Stomach smooth muscle (tissue), 2 donors: ENCODE results near the gene PASK.
"Not testable (repeated sequence)": the region's sequence is repeated elsewhere in the genome, so short reads cannot be mapped to it uniquely, and the experiment has no call there.

ENCODE experiments used
- H3K27ac ChIP-seq: one replicate; pipeline ENCODE4 v1.7.0; 2013; ENCODE audit warnings: mild to moderate bottlenecking, low read length, inconsistent platforms
- H3K27me3 ChIP-seq, 2 donors: one replicate each; pipeline ENCODE4 v1.7.0; 2013; ENCODE audit warnings: low read length in 2 of 2; ENCODE audit not compliant: insufficient read depth in 2 of 2, control insufficient read depth in 1 of 2
- H3K36me3 ChIP-seq, 2 donors: one replicate each; pipeline ENCODE4 v1.7.0; 2013; ENCODE audit warnings: low read length in 2 of 2; ENCODE audit not compliant: control insufficient read depth in 2 of 2, insufficient read depth in 2 of 2
- H3K4me1 ChIP-seq: one replicate; pipeline ENCODE4 v1.7.0; 2013; ENCODE audit warnings: low read length; ENCODE audit not compliant: control insufficient read depth, insufficient read depth
- H3K4me3 ChIP-seq, 2 donors: one replicate each; pipeline ENCODE4 v1.7.0; 2013; ENCODE audit warnings: low read length in 2 of 2
- H3K9ac ChIP-seq, 2 donors: one replicate each; pipeline ENCODE4 v1.7.0; 2013; ENCODE audit warnings: low read length in 2 of 2, mild to moderate bottlenecking in 1 of 2
- H3K9me3 ChIP-seq, 2 donors: one replicate each; pipeline ENCODE4 v1.7.0; 2013; ENCODE audit warnings: low read length in 2 of 2; ENCODE audit not compliant: control insufficient read depth in 2 of 2
- donor health status: healthy.
- donor health status: Pancreatic carcinoma.

PASK gene

DNA sequence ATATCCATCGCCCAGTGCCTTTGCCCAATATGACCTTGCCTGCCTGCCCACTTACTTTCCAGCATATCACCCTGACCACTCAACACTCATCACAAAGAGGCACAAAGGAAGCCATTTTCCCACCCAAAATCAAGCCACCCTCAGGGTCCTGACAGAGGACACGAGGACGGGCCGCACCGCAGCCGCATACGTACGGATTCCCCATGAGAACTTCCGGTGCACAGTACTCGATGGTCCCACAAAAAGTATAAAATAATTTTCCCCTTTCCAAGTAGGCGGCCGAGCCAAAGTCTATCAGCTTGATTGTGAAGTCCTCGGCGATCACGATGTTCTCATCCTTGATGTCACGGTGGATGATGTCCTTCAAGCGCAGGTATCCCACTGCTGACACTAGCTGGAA lies 37.2 kb downstream of the PASK start:
- Histone ChIP-seq H3K4me3 (no peak overlapping the region), H3K9ac (no peak overlapping the region), H3K27me3 (no peaks in the 10 kb centered on the region), H3K9me3 (no peaks in the 10 kb centered on the region), H3K36me3 (no peaks in the 10 kb centered on the region), H3K4me1 (no peaks in the 10 kb centered on the region), H3K27ac (no peak overlapping the region)

DNA sequence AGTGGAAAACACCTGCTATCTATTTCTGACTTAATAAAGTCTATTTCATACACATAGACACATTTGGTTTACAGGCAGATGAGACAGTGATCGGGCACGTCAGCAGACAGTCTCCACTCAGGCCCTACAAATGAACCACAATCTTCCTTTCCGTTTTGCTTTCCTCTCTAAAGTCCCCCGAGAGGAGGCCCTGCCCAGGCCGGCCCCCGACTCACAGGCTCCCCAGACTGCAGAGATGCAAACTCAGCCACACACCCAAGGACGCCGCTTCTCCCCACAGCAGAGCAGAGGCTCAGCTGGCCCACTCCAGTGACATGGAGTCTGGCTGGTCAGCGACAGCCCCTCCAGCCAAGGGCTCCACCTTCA lies 37.8 kb downstream of the PASK start:
- Histone ChIP-seq H3K27ac (no peak overlapping the region), H3K9me3 (no peaks in the 10 kb centered on the region), H3K27me3 (no peaks in the 10 kb centered on the region), H3K4me3 (no peak overlapping the region), H3K36me3 (no peaks in the 10 kb centered on the region), H3K4me1 (no peaks in the 10 kb centered on the region), H3K9ac (no peak overlapping the region)

DNA sequence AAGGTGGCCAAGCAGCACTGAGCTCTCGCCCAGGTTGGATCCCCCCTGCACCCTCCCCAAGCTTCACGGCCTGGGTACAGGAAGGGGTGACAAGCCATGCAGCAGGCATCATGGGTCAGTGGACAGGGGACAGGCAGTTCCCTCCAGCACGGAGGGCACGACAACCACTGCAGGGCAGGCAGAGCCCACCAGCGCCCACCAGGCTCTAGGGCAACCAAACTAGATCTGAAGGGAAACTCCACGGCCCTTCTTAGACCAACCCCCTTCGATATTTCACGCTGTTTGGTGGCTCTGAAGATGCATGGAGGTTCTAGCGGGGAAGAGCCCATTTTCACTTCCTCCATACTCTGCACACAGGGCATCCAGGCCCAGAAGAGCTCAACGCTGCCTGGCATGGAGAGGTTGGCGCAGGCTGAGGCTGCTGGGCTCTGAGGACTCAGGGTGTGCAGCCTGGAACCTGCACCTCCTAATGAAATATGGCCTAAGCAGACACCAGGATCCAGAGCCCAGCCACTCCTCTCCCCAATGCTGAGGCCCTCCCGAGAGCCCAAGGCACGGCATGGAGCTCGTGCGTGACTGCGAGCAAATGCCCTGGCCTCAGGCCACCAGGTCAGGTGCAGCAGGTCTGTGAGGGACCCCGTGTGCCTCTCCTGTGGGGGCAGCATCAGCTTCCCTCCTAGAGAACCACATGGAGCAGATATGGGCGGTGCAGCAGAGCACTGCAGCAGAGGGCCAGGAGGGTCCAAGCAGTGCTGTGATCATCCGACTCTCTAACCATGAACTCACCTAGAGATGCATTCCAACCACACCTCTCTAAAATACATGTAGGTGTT lies 38.4 kb downstream of the PASK start:
- Histone ChIP-seq H3K9me3 (no peaks in the 10 kb centered on the region), H3K36me3 (no peaks in the 10 kb centered on the region), H3K27ac (no peak overlapping the region), H3K4me3 (no peak overlapping the region), H3K27me3 (no peaks in the 10 kb centered on the region), H3K9ac (no peak overlapping the region), H3K4me1 (no peaks in the 10 kb centered on the region)

DNA sequence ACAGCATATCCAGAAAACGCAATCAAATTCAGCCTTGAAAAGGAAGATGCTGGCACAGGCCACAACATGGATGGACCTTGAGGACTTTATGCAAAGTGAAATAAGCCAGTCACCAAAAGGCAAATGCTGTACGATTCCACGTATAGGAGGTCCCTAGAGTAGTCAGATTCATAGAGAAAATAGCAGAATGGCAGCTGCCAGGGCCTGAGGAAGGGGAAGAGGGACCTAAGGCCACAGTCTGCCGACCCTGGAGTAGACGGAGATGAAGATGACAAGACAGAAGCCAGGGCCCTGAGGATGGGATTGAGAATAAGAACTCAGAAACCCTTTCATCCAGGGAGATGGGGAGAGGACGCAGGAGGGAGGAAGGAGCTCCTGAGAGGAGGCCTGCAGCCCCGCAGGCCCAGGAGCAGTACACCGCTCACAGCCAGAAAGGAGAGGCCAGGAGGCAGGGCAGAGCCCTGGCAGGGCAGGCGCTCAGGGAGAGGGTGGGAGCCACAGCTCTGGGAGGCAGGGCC lies 39.1 kb downstream of the PASK start:
- Histone ChIP-seq H3K27ac (no peak overlapping the region), H3K9me3 (no peaks in the 10 kb centered on the region), H3K36me3 (no peaks in the 10 kb centered on the region), H3K27me3 (no peaks in the 10 kb centered on the region), H3K4me1 (no peaks in the 10 kb centered on the region), H3K9ac (no peak overlapping the region), H3K4me3 (no peak overlapping the region)

DNA sequence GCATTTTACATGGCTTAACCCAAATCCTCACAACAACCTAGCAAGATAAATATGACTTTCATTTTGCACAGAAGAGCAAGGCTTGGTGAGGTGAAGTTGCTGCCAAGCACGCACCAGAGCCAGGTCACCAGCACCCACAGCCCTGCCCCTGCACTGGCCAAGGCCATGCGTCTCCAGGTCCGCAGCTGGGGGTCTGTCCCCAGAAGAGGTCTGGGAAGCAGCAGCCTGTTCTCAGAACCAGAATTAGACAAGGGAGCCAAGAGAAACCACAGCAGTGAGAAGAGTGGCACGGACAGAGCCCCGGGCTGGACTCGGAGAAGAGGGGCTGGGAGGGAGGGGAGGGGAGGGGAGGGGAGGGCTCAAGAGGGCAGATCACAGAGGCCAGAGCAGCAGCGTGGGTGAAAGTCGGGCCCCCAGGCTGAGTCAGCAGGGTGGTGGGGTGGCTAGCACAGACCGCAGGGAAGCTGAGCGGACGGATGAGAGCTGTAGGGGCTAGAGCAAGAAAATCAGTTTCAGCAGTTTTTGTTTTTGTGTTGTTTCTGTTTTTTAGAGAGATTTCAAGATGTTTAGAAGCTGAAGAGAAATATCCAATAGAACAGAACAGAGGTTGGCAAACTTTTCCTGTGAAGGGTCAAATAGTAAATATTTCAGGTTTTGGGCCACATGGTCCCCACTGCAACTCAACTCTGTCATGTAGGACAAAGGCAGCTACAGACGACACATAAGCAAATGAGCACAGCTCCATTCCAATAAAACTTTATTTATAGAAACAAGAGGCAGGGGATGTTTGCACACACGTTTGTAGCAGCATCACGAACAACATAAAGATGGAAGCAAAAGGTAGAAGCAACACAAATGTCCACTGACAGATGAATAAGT lies 39.8 kb downstream of the PASK start:
- Histone ChIP-seq H3K9me3 (no peaks in the 10 kb centered on the region), H3K27ac (no peak overlapping the region), H3K4me1 (no peaks in the 10 kb centered on the region), H3K4me3 (no peak overlapping the region), H3K9ac (no peak overlapping the region), H3K36me3 (no peaks in the 10 kb centered on the region), H3K27me3 (no peaks in the 10 kb centered on the region)

DNA sequence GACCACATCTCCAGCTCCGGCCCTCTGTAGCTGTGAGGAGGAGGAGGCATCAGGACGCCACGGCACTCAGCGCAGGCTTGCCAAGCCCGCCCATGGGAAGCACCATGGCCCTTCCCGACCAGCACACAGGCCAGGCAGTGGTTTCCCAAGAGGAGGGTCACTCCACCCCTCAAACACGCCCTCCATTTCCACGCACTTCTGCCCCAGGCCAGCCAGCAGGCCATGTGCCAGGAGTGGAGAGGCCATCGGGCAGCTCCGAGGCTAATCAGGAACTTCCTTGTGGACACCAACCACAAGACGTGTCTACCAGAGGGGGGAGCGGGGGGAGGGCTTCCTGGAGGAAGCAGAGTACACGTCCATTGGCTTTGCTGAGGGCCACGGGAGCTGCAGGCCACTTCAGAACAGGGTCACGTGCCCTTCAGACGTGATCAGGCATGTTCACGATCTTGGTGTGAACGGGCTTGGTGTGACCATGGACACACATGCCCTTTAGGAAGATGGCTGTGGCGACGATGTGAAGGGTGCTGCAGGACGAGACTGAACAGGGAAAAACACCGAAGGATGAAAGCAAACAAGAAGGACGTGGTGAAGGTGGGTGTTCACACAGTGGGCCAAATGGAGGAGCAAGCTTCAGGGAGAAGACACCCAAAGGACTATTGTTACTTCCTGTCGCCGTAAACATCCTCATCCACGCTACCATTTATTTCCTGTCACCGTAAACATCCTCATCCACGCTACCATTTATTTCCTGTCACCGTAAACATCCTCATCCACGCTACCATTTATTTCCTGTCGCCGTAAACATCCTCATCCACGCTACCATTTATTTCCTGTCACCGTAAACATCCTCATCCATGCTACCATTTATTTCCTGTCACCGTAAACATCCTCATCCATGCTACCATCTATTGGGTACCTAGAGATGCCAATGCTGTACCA lies 40.7 kb downstream of the PASK start:
- H3K4me1 ChIP-seq = no peaks in the 10 kb centered on the region
- H3K9ac ChIP-seq = no peak overlapping the region
- H3K36me3 ChIP-seq = no peaks in the 10 kb centered on the region
- H3K4me3 ChIP-seq = no peak overlapping the region
- H3K27me3 ChIP-seq = no peaks in the 10 kb centered on the region
- no peaks in the 10 kb centered on the region for H3K9me3 ChIP-seq
- no peak overlapping the region for H3K27ac ChIP-seq

DNA sequence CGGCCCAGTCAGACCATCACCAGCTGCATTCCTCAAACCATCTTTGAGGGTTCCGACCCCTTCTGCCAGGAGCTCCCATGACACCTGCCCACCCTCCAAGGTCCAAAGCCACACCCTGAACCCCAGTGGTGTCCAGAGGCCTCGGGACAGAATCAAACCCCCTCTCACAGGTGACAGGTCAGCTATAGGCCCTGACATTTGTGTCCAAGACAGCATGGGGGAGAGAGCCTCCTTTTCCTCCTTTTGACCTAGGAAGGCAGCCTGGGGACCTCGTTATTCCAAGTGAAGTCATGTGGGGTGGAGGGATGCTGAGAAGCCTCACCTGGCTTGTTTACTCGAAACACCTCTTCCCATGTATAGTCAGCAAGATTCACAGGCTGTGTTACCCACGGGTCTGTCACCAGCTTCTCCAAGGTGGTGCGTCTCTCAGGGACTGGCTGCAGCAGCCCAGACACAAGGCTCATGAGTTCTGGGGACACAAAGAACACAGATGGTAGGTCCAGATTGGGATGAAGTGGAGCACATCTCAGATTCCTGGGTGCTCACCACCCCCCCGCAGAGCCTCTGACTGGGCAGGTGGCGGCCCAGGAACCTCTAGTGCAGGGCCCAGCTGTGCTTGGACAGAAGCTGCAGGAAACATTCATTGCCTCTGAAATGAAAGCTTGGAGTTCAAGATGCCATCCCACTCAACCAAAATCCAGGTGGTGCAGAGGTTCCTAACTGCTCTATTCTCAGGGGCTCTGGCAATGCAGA lies 42.1 kb downstream of the PASK start:
- no peaks in the 10 kb centered on the region for H3K36me3 ChIP-seq
- H3K9me3 ChIP-seq = no peaks in the 10 kb centered on the region
- peaks cover 7% of the 10 kb centered on the region for H3K4me1 ChIP-seq
- no peak overlapping the region for H3K4me3 ChIP-seq
- H3K27ac ChIP-seq = no peak overlapping the region
- H3K9ac ChIP-seq = no peak overlapping the region
- H3K27me3 ChIP-seq = no peaks in the 10 kb centered on the region

DNA sequence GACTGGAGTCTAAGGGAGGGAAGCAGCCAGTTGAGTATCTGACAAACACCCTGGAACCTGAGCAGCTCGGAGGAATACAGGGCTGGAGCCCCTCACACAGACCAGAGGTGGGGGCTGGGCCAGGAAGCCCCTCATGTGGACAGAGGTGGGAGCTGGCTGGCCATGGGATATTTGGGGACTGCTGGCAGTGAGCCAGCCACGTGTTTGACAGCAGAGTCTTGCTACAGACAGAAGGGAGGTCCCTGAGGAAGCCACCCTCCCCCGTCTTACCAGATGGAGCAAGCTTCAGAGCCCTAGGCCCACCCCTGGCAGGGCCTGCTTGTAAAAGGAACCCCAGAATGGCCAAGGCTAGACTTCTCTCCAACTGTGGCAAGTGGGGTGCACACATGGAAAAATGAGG lies 43.6 kb downstream of the PASK start:
- Histone ChIP-seq H3K27ac (no peak overlapping the region), H3K4me3 (no peak overlapping the region)

DNA sequence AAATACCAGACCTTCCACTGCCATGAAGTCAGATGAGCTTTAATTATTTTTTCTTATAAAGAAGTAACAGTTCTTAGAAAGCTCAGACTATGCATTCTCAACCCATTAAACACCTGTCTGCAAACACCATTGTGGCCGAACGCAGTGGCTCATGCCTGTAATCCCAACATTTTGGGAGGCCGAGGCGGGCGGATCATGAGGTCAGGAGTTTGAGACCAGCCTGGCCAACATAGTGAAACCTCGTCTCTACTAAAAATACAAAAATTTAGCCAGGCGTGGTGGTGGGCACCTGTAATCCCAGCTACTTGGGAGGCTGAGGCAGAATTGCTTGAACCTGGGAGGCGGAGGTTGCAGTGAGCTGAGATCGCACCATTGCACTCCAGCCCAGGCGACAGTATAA lies 44.7 kb downstream of the PASK start:
- not testable (repeated sequence) for H3K27me3 ChIP-seq, H3K4me3 ChIP-seq, H3K9me3 ChIP-seq, H3K9ac ChIP-seq, H3K27ac ChIP-seq, H3K36me3 ChIP-seq
- H3K4me1 ChIP-seq = peaks cover 19% of the 10 kb centered on the region

More for the DNA sequence above, 43.6 kb downstream of the PASK start:
- peaks cover 17% of the 10 kb centered on the region for H3K4me1 ChIP-seq
- H3K36me3 ChIP-seq = no peaks in the 10 kb centered on the region
- no peaks in the 10 kb centered on the region for H3K9me3 ChIP-seq
- H3K27me3 ChIP-seq = no peaks in the 10 kb centered on the region
- H3K9ac ChIP-seq = no peak overlapping the region

DNA sequence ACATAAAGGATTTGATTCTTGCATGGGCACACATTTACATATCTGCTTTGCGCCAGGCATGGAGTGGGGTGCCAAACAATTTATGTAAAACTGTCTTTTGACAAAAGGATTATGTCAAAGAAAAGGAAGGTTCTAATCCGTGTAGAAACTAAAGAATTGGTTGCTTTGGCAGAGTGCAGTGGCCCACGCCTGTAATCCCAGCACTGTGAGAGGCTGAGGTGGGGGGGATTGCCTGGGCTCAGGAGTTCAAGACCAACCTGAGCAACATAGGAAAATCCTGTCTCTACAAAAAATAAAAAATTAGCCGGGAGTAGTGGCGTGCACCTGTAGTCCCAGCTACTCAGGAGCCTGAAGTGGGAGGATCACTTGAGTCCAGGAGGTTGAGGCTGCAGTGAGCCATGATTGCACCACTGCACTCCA lies 46.1 kb downstream of the PASK start:
- Histone ChIP-seq H3K9ac (peak overlapping the region; percentile 77 to 95), H3K4me3 (peak overlapping the region; percentile 58 to 93), H3K36me3 (peaks cover 0 to 7% of the 10 kb centered on the region in 2 donors), H3K9me3 (no peaks in the 10 kb centered on the region), H3K27me3 (no peaks in the 10 kb centered on the region), H3K4me1 (peaks cover 21% of the 10 kb centered on the region), H3K27ac (peak overlapping the region; percentile 76)
